GM23338 (cell line): Measurements from ENCODE around the gene DDI2.

ENCODE experiments used
- CREB1 ChIP-seq: fragments of 250-450 bp; sonication (Bioruptor Pico); IDR thresholded peaks from 2 replicates; pipeline ENCODE4 v1.5.0; 2020; ENCODE audit warnings: low read depth, mild to moderate bottlenecking, moderate library complexity
- EZH2 ChIP-seq: fragments of 200-600 bp; sonication (generic); IDR thresholded peaks from one replicate; pipeline ENCODE4 v1.8.0; 2017; ENCODE audit warnings: antibody characterized with exemption, mild to moderate bottlenecking, low read depth; ENCODE audit not compliant: unreplicated experiment
- EZH2phosphoT487 ChIP-seq: fragments of 200-600 bp; sonication (generic); IDR thresholded peaks from one replicate; pipeline ENCODE4 v1.8.1; 2018; ENCODE audit warnings: antibody characterized with exemption; ENCODE audit not compliant: unreplicated experiment
- POLR2AphosphoS5 ChIP-seq: IDR thresholded peaks from 2 replicates; pipeline ENCODE4 v1.6.1; 2016; ENCODE audit warnings: antibody characterized with exemption, low read depth
- TF ChIP-seq, protein P1 (sequence below), 2 experiments: fragments of 200-600 bp in 1 of 2; sonication (generic) in 1 of 2; conservative IDR thresholded peaks; 2 replicates each; pipeline versions ENCODE4 v1.5.1 to v1.6.1; 2016 to 2017; ENCODE audit warnings: antibody characterized with exemption in 2 of 2, low read depth in 2 of 2, mild to moderate bottlenecking in 2 of 2, moderate library complexity in 1 of 2
- TF ChIP-seq, protein P2 (sequence below): IDR thresholded peaks from one replicate; pipeline ENCODE4 v1.6.1; 2018; ENCODE audit warnings: antibody characterized with exemption; ENCODE audit not compliant: unreplicated experiment

DNA sequence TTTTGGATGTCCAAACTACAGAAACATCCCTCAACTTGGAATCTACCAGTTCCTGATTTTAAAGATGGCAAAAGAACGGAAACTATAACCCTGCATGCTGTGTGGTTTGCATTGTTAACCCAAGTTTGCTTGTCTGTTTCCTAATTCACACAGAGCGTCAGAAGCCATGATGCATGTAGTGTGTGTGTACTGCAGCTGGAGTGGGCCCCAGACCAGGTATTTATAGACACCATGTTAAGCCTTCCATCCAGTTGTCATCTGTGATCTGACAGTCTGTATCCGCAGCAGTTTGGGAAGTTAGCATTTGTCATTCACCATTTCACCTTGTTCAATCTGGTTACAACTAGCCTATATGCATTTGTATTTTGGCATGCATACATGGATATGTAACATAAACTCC, 39.2 kb downstream of the DDI2 start:
- TF ChIP-seq, protein P1, sequence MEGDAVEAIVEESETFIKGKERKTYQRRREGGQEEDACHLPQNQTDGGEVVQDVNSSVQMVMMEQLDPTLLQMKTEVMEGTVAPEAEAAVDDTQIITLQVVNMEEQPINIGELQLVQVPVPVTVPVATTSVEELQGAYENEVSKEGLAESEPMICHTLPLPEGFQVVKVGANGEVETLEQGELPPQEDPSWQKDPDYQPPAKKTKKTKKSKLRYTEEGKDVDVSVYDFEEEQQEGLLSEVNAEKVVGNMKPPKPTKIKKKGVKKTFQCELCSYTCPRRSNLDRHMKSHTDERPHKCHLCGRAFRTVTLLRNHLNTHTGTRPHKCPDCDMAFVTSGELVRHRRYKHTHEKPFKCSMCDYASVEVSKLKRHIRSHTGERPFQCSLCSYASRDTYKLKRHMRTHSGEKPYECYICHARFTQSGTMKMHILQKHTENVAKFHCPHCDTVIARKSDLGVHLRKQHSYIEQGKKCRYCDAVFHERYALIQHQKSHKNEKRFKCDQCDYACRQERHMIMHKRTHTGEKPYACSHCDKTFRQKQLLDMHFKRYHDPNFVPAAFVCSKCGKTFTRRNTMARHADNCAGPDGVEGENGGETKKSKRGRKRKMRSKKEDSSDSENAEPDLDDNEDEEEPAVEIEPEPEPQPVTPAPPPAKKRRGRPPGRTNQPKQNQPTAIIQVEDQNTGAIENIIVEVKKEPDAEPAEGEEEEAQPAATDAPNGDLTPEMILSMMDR (conservative IDR thresholded peaks at IDR 0.05; ENCODE audit: low read depth in 2 of 2): no peak
- TF ChIP-seq EZH2 (no peak), EZH2phosphoT487 (no peak), CREB1 (CRISPR knock-in tag) (no peak), POLR2AphosphoS5 (no peak)
- TF ChIP-seq, protein P2, sequence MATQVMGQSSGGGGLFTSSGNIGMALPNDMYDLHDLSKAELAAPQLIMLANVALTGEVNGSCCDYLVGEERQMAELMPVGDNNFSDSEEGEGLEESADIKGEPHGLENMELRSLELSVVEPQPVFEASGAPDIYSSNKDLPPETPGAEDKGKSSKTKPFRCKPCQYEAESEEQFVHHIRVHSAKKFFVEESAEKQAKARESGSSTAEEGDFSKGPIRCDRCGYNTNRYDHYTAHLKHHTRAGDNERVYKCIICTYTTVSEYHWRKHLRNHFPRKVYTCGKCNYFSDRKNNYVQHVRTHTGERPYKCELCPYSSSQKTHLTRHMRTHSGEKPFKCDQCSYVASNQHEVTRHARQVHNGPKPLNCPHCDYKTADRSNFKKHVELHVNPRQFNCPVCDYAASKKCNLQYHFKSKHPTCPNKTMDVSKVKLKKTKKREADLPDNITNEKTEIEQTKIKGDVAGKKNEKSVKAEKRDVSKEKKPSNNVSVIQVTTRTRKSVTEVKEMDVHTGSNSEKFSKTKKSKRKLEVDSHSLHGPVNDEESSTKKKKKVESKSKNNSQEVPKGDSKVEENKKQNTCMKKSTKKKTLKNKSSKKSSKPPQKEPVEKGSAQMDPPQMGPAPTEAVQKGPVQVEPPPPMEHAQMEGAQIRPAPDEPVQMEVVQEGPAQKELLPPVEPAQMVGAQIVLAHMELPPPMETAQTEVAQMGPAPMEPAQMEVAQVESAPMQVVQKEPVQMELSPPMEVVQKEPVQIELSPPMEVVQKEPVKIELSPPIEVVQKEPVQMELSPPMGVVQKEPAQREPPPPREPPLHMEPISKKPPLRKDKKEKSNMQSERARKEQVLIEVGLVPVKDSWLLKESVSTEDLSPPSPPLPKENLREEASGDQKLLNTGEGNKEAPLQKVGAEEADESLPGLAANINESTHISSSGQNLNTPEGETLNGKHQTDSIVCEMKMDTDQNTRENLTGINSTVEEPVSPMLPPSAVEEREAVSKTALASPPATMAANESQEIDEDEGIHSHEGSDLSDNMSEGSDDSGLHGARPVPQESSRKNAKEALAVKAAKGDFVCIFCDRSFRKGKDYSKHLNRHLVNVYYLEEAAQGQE: no peak
